HCT116 (cell line): ENCODE data around the gene GRM4. TPM values are rescaled to one million over a fixed set of nuclear protein-coding genes. Genes with fewer than 3 reads are reported as not detected.

Source experiments
- ATAC-seq: fragments of 200-7000 bp; cut with Tn5 transposase; 2 replicates; pipeline ENCODE4 v1.9.1; 2020; ENCODE audit warnings: mild to moderate bottlenecking, moderate library complexity
- BruUV-seq: library from RNA; stranded (reverse); fragments of 400-500 nt; replicated peaks from 2 replicates; lab custom pipeline; 2021; lab: Mats Ljungman, UMichigan
- CTCF ChIA-PET: fragments of 300-600 bp; sonication (Branson Sonifier 250); formaldehyde crosslinking; loops from one replicate; lab custom pipeline; 2021; ENCODE audit warnings: antibody characterized with exemption; lab: Charles Lee
- POLR2A ChIA-PET: fragments of 300-600, 350-600 bp; sonication (Branson Sonifier 250); formaldehyde crosslinking; loops from one replicate; lab custom pipeline; 2021; ENCODE audit warnings: antibody characterized with exemption; lab: Charles Lee
- RAD21 ChIA-PET, 2 experiments: fragments of 300-600 bp; sonication (Branson Sonifier 250); formaldehyde crosslinking; loops; one replicate each; lab custom pipeline; 2023; ENCODE audit warnings: low total read pairs in 2 of 2; ENCODE audit not compliant: uncharacterized antibody in 2 of 2, unreplicated experiment in 2 of 2, low non-redundant PET in 1 of 2; lab: Charles Lee
- DNase-seq: peaks from one replicate; pipeline ENCODE4 v3.0.0-alpha.2; 2010; ENCODE audit warnings: low read depth, low spot score
- H2AFZ ChIP-seq: fragments of 200-600 bp; shearing (Covaris generic), sonication (generic); 2 replicates; pipeline ENCODE4 v1.6.1; 2017; ENCODE audit warnings: low read depth, mixed run types, mixed read lengths, antibody characterized with exemption, low read length; ENCODE audit not compliant: poor library complexity, severe bottlenecking
- H3K27ac ChIP-seq: 2 replicates; pipeline ENCODE4 v1.5.1; 2012; ENCODE audit warnings: low read depth, low read length
- H3K27me3 ChIP-seq: fragments of 200-600 bp; sonication (generic); 2 replicates; pipeline ENCODE4 v1.6.1; 2016; ENCODE audit warnings: mixed run types, low read length, mixed read lengths; ENCODE audit not compliant: insufficient read depth
- H3K36me3 ChIP-seq, 2 experiments: fragments of 200-500 bp in 1 of 2; fragments of 200-600 bp in 1 of 2; sonication (Bioruptor generic) in 1 of 2; sonication (generic) in 1 of 2; 2 replicates each; pipeline versions ENCODE4 v1.5.1 to v1.6.1; 2014 to 2016; ENCODE audit warnings: low read length in 2 of 2, inconsistent platforms in 1 of 2, mixed read lengths in 1 of 2, mixed run types in 1 of 2; ENCODE audit not compliant: insufficient read depth in 2 of 2, control insufficient read depth in 1 of 2
- H3K4me1 ChIP-seq, 2 experiments: fragments of 200-600 bp in 1 of 2; sonication (generic) in 1 of 2; 2 replicates each; pipeline versions ENCODE4 v1.5.1 to v1.6.1; 2012 to 2017; ENCODE audit warnings: low read length in 2 of 2, inconsistent platforms in 1 of 2, mild to moderate bottlenecking in 1 of 2, mixed read lengths in 1 of 2, mixed run types in 1 of 2, moderate library complexity in 1 of 2; ENCODE audit not compliant: insufficient read depth in 2 of 2, control insufficient read depth in 1 of 2
- H3K4me2 ChIP-seq: fragments of 200-600 bp; sonication (generic); 2 replicates; pipeline ENCODE4 v1.6.1; 2017; ENCODE audit warnings: mixed run types, low read length, mixed read lengths
- H3K4me3 ChIP-seq, 2 experiments: fragments of 200-600 bp in 1 of 2; sonication (generic) in 1 of 2; replicated peaks in 1 of 2; 2 replicates each; pipeline ENCODE4 v1.5.1; 2011 to 2016; ENCODE audit warnings: low read length in 2 of 2, control low read depth in 1 of 2, low read depth in 1 of 2, mild to moderate bottlenecking in 1 of 2, mixed read lengths in 1 of 2, mixed run types in 1 of 2
- H3K79me2 ChIP-seq: fragments of 200-600 bp; sonication (generic); 2 replicates; pipeline ENCODE4 v1.6.1; 2017; ENCODE audit warnings: mild to moderate bottlenecking, mixed run types, low read length, moderate library complexity, mixed read lengths; ENCODE audit not compliant: insufficient read depth
- H3K9ac ChIP-seq: fragments of 200-600 bp; sonication (generic); 2 replicates; pipeline ENCODE4 v1.6.1; 2016; ENCODE audit warnings: low read length, mixed read lengths
- H3K9me2 ChIP-seq: fragments of 200-600 bp; sonication (generic), shearing (Covaris generic); 2 replicates; pipeline ENCODE4 v1.6.1; 2017; ENCODE audit warnings: mixed run types, mild to moderate bottlenecking, moderate library complexity; ENCODE audit not compliant: insufficient read depth
- H3K9me3 ChIP-seq, 2 experiments: fragments of 200-500 bp in 1 of 2; fragments of 200-600 bp in 1 of 2; sonication (Bioruptor generic) in 1 of 2; sonication (generic) in 1 of 2; 2 replicates each; pipeline ENCODE4 v1.6.1; 2014 to 2017; ENCODE audit warnings: low read length in 2 of 2, mixed read lengths in 2 of 2, inconsistent platforms in 1 of 2, low read depth in 1 of 2, mild to moderate bottlenecking in 1 of 2, mixed run types in 1 of 2, moderate library complexity in 1 of 2; ENCODE audit not compliant: control insufficient read depth in 1 of 2, insufficient read depth in 1 of 2
- H4K20me1 ChIP-seq: fragments of 200-600 bp; sonication (generic), shearing (Covaris generic); 2 replicates; pipeline ENCODE4 v1.6.1; 2017; ENCODE audit warnings: mixed run types, mild to moderate bottlenecking, moderate library complexity; ENCODE audit not compliant: insufficient read depth
- ATF3 ChIP-seq: IDR thresholded peaks from 2 replicates; pipeline ENCODE4 v1.6.1; 2012
- CTCF ChIP-seq, 3 experiments: fragments of 200-600 bp in 1 of 3; sonication (generic) in 1 of 3; IDR thresholded peaks in 2 of 3; conservative IDR thresholded peaks in 1 of 3; 2 replicates each; pipeline ENCODE4 v1.5.1; 2012 to 2017; ENCODE audit warnings: low read depth in 2 of 3, low read length in 2 of 3, antibody characterized with exemption in 1 of 3, borderline replicate concordance in 1 of 3, control low read depth in 1 of 3, mild to moderate bottlenecking in 1 of 3, mixed read lengths in 1 of 3, mixed run types in 1 of 3, moderate library complexity in 1 of 3; ENCODE audit not compliant: insufficient read depth in 1 of 3
- FOSL1 ChIP-seq: IDR thresholded peaks from 2 replicates; pipeline ENCODE4 v1.6.1; 2012; ENCODE audit warnings: low read depth
- POLR2A ChIP-seq: IDR thresholded peaks from 2 replicates; pipeline ENCODE4 v1.7.0; 2011; ENCODE audit warnings: borderline replicate concordance; ENCODE audit not compliant: insufficient read depth, insufficient read length; ENCODE audit errors: extremely low read depth
- REST ChIP-seq: IDR thresholded peaks from 2 replicates; pipeline ENCODE4 v1.6.1; 2012; ENCODE audit warnings: low read depth
- SP1 ChIP-seq: IDR thresholded peaks from 2 replicates; pipeline ENCODE4 v1.6.1; 2012; ENCODE audit warnings: low read depth
- TCF7L2 ChIP-seq: IDR thresholded peaks from 2 replicates; pipeline ENCODE4 v1.7.0; 2011; ENCODE audit warnings: borderline replicate concordance, inconsistent platforms; ENCODE audit not compliant: insufficient read depth, insufficient read length; ENCODE audit errors: extremely low read depth
- intact Hi-C: fragments of 100-400 bp; cut with micrococcal nuclease; formaldehyde crosslinking; loops from 2 replicates; pipeline ENCODE4 v1.10.0; 2022
- total RNA-seq: library from RNA; stranded (reverse); gene quantifications from one replicate; pipeline ENCODE4 v1.2.1, GENCODE V29; 2021; ENCODE audit not compliant: unreplicated experiment

Gene GRM4
- total RNA-seq, 1 experiment from 2014 or later, result 2.6 TPM

GRCh38 chr6:33978412-33979150 lies 167.3 kb downstream of the GRM4 start:
- no peak overlapping the region for H3K4me2 ChIP-seq
- CTCF ChIA-PET, result no interaction called here

More at GRCh38 chr6:33978412-33979150, 167.3 kb downstream of the GRM4 start:
- DNase-seq (no peak), ATAC-seq (no peak)
- Histone ChIP-seq H3K9me3 (no peaks in the 10 kb centered on the region), H3K27ac (no peak overlapping the region), H3K4me3 (no peak overlapping the region), H3K36me3 (no peaks in the 10 kb centered on the region), H4K20me1 (no peaks in the 10 kb centered on the region), H2AFZ (no peak overlapping the region), H3K4me1 (peaks cover 6 to 15% of the 10 kb centered on the region in 2 experiments; a peak in 3 of 4 replicates), H3K79me2 (no peaks in the 10 kb centered on the region), H3K9me2 (no peaks in the 10 kb centered on the region), H3K27me3 (no peaks in the 10 kb centered on the region), H3K9ac (no peak overlapping the region)
- RAD21 ChIA-PET, result no interaction called here
- POLR2A ChIA-PET, result no interaction called here
- BruUV-seq, result no TSS peak
- no peak for TF ChIP-seq FOSL1
- no peak for TF ChIP-seq POLR2A
- no peak for TF ChIP-seq TCF7L2
- no peak for TF ChIP-seq SP1
- no peak for TF ChIP-seq REST
- TF ChIP-seq CTCF (IDR thresholded peaks at IDR 0.05 in 2 of 3, conservative IDR thresholded peaks at IDR 0.05 in 1 of 3; ENCODE audit: borderline replicate concordance in 1 of 3, insufficient read depth in 1 of 3, low read depth in 2 of 3, low read length in 2 of 3), result no peak
- no peak for TF ChIP-seq ATF3
- intact Hi-C loops, result no loop called here
